ENCODE measurements around the gene FGF19. TPM values are rescaled to one million over a fixed set of nuclear protein-coding genes. Genes with fewer than 3 reads are reported as not detected.

Gene FGF19
- total RNA-seq, 1 experiment from 2014 or later, result 17.6 TPM

GRCh38 chr11:69700278-69701140 lies 3.3 kb downstream of the FGF19 start (continued):
- TF ChIP-seq AR (CRISPR knock-in tag; IDR thresholded peaks at IDR 0.05), result no peak
- peak; percentile 76 for TF ChIP-seq ZNF121 (CRISPR knock-in tag; IDR thresholded peaks at IDR 0.05)
- TF ChIP-seq, protein P1, sequence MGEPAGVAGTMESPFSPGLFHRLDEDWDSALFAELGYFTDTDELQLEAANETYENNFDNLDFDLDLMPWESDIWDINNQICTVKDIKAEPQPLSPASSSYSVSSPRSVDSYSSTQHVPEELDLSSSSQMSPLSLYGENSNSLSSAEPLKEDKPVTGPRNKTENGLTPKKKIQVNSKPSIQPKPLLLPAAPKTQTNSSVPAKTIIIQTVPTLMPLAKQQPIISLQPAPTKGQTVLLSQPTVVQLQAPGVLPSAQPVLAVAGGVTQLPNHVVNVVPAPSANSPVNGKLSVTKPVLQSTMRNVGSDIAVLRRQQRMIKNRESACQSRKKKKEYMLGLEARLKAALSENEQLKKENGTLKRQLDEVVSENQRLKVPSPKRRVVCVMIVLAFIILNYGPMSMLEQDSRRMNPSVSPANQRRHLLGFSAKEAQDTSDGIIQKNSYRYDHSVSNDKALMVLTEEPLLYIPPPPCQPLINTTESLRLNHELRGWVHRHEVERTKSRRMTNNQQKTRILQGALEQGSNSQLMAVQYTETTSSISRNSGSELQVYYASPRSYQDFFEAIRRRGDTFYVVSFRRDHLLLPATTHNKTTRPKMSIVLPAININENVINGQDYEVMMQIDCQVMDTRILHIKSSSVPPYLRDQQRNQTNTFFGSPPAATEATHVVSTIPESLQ (CRISPR knock-in tag; IDR thresholded peaks at IDR 0.05), result no peak
- TF ChIP-seq, protein P2, sequence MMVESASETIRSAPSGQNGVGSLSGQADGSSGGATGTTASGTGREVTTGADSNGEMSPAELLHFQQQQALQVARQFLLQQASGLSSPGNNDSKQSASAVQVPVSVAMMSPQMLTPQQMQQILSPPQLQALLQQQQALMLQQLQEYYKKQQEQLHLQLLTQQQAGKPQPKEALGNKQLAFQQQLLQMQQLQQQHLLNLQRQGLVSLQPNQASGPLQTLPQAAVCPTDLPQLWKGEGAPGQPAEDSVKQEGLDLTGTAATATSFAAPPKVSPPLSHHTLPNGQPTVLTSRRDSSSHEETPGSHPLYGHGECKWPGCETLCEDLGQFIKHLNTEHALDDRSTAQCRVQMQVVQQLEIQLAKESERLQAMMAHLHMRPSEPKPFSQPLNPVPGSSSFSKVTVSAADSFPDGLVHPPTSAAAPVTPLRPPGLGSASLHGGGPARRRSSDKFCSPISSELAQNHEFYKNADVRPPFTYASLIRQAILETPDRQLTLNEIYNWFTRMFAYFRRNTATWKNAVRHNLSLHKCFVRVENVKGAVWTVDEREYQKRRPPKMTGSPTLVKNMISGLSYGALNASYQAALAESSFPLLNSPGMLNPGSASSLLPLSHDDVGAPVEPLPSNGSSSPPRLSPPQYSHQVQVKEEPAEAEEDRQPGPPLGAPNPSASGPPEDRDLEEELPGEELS (CRISPR knock-in tag; IDR thresholded peaks at IDR 0.05), result peak; percentile 88; the same call in 1 of the 2 replicates
- 0 out of 2 replicates have a peak, but pooled peaks have one; percentile 30 for TF ChIP-seq ZNF219 (CRISPR knock-in tag; IDR thresholded peaks at IDR 0.05; ENCODE audit: borderline replicate concordance)
- peak; percentile 58 for TF ChIP-seq MAX (CRISPR knock-in tag; IDR thresholded peaks at IDR 0.05)
- TF ChIP-seq ZBTB21 (CRISPR knock-in tag; IDR thresholded peaks at IDR 0.05; ENCODE audit: borderline replicate concordance), result peak; percentile 56; the same call in 1 of the 2 replicates
- no peak for TF ChIP-seq TEAD4 (CRISPR knock-in tag; IDR thresholded peaks at IDR 0.05)
- TF ChIP-seq FOXK1 (CRISPR knock-in tag; IDR thresholded peaks at IDR 0.05), result peak; percentile 77
- TF ChIP-seq E2F5 (CRISPR knock-in tag; IDR thresholded peaks at IDR 0.05), result no peak
- TF ChIP-seq GABPB1 (CRISPR knock-in tag; IDR thresholded peaks at IDR 0.05), result 0 out of 2 replicates have a peak, but pooled peaks have one; percentile 15

DNA sequence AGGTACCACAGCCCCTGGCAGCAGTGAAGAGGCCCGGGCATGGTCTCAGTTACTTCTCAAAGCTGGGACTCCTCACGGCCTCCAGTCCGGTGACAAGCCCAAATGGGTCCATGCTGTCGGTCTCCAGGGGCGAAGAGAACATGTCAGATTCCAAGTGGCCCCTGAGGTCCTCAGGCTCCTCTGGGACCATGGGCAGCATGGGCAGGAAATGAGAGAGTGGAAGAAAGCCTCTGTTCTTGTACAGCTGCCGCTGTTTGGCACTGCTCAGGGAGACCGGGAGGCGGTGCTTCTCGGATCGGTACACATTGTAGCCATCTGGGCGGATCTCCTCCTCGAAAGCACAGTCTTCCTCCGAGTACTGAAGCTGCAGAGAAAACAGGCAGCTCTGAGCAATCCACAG lies 4.6 kb downstream of the FGF19 start:
- no peak overlapping the region for H3K4me3 Mint-ChIP-seq
- ChIA-PET POLR2A (no interaction called here), CTCF (interaction anchor here (0.6 to 0.8 kb wide), 2 partner anchors 37 to 478 kb away, joined by 3 to 4 read pairs; no protein-coding TSS in a partner anchor)
- no peak overlapping the region for H3K27ac Mint-ChIP-seq
- H3K36me3 Mint-ChIP-seq, result peaks cover 13% of the 10 kb centered on the region
- no peaks in the 10 kb centered on the region for H3K27me3 Mint-ChIP-seq (ENCODE audit: low read depth)
- ATAC-seq (no peak), DNase-seq (ENCODE audit: low spot score) (no peak)
- H3K9me3 Mint-ChIP-seq, result no peaks in the 10 kb centered on the region
- peaks cover 46% of the 10 kb centered on the region for H3K4me1 Mint-ChIP-seq
- TF ChIP-seq, protein P3, sequence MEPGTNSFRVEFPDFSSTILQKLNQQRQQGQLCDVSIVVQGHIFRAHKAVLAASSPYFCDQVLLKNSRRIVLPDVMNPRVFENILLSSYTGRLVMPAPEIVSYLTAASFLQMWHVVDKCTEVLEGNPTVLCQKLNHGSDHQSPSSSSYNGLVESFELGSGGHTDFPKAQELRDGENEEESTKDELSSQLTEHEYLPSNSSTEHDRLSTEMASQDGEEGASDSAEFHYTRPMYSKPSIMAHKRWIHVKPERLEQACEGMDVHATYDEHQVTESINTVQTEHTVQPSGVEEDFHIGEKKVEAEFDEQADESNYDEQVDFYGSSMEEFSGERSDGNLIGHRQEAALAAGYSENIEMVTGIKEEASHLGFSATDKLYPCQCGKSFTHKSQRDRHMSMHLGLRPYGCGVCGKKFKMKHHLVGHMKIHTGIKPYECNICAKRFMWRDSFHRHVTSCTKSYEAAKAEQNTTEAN (CRISPR knock-in tag; IDR thresholded peaks at IDR 0.05), result no peak
- TF ChIP-seq, protein P4, sequence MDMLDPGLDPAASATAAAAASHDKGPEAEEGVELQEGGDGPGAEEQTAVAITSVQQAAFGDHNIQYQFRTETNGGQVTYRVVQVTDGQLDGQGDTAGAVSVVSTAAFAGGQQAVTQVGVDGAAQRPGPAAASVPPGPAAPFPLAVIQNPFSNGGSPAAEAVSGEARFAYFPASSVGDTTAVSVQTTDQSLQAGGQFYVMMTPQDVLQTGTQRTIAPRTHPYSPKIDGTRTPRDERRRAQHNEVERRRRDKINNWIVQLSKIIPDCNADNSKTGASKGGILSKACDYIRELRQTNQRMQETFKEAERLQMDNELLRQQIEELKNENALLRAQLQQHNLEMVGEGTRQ (CRISPR knock-in tag; IDR thresholded peaks at IDR 0.05), result no peak
- TF ChIP-seq PRDM15 (CRISPR knock-in tag; IDR thresholded peaks at IDR 0.05) (no peak), ZNF671 (CRISPR knock-in tag; IDR thresholded peaks at IDR 0.05) (no peak), SOX15 (CRISPR knock-in tag; IDR thresholded peaks at IDR 0.05) (no peak), SMAD3 (CRISPR knock-in tag; IDR thresholded peaks at IDR 0.05; ENCODE audit: borderline replicate concordance) (no peak), GTF2I (CRISPR knock-in tag; conservative IDR thresholded peaks at IDR 0.05) (no peak), FOXK1 (CRISPR knock-in tag; IDR thresholded peaks at IDR 0.05) (no peak), ATF1 (CRISPR knock-in tag; IDR thresholded peaks at IDR 0.05) (no peak)
- TF ChIP-seq, protein P5, sequence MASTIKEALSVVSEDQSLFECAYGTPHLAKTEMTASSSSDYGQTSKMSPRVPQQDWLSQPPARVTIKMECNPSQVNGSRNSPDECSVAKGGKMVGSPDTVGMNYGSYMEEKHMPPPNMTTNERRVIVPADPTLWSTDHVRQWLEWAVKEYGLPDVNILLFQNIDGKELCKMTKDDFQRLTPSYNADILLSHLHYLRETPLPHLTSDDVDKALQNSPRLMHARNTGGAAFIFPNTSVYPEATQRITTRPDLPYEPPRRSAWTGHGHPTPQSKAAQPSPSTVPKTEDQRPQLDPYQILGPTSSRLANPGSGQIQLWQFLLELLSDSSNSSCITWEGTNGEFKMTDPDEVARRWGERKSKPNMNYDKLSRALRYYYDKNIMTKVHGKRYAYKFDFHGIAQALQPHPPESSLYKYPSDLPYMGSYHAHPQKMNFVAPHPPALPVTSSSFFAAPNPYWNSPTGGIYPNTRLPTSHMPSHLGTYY (CRISPR knock-in tag; IDR thresholded peaks at IDR 0.05), result no peak

All from WTC11 (cell line).